ENCODE results near the gene SNX14. TPM values are rescaled to one million over a fixed set of nuclear protein-coding genes. Genes with fewer than 3 reads are reported as not detected.

The SNX14 gene
- total and polyA plus RNA-seq, 10 of the 15 experiments (the other 5 are each of a cell fraction or from before 2014, with no cell fraction given) = 34.2 to 122 (median 51.0) TPM

DNA sequence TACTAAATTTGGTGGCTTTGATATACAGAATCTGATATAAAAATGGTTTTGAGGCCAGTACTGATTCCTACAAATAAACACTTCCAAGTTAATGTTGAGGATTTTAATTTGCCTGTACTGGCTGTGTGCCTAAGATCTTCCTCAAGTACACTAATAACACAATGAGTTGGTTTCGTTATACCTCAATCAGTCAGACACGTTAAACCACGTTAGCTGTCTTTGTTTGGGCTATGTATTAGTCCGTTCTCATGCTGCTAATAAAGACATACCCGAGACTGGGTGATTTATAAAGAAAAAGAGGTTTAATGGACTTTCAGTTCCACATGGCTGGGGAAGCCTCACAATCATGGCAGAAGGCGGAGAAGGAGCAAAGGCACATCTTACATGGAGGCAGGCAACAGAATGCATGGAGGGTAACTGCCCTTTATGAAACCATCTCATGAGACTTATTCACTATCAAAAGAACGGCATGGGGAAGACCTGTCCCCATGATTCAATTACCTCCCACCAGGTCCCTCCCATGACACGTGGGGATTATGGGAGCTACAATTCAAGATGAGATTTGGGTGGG, 97.6 kb downstream of the SNX14 start (continued):
- TF ChIP-seq ATF3 (IDR thresholded peaks at IDR 0.05; ENCODE audit: borderline replicate concordance, extremely low read depth, low read depth, low read length) = no peak
- TF ChIP-seq SREBF1 (IDR thresholded peaks at IDR 0.05; ENCODE audit: low read length) = no peak
- TF ChIP-seq ZNF24 (IDR thresholded peaks at IDR 0.05) = no peak
- TF ChIP-seq SMARCA5 (IDR thresholded peaks at IDR 0.05) = no peak
- TF ChIP-seq KLF5 (IDR thresholded peaks at IDR 0.05; ENCODE audit: partially characterized antibody) = peak; percentile 38
- TF ChIP-seq ZBTB33 (IDR thresholded peaks at IDR 0.05) = peak; percentile 80; the same call in 1 of the 2 replicates
- no peak for TF ChIP-seq POLR2A (IDR thresholded peaks at IDR 0.05; ENCODE audit: low read depth, low read length)
- no peak for TF ChIP-seq E2F8 (IDR thresholded peaks at IDR 0.05; ENCODE audit: low read depth, partially characterized antibody)
- no peak for TF ChIP-seq CUX1 (IDR thresholded peaks at IDR 0.05; ENCODE audit: insufficient replicate concordance, low read depth, low read length)
- TF ChIP-seq SUPT20H (IDR thresholded peaks at IDR 0.05; ENCODE audit: borderline replicate concordance, control insufficient read depth, low read depth, low read length) = no peak
- TF ChIP-seq CHD2 (IDR thresholded peaks at IDR 0.05; ENCODE audit: borderline replicate concordance, low read depth, low read length) = no peak
- TF ChIP-seq, protein P1, sequence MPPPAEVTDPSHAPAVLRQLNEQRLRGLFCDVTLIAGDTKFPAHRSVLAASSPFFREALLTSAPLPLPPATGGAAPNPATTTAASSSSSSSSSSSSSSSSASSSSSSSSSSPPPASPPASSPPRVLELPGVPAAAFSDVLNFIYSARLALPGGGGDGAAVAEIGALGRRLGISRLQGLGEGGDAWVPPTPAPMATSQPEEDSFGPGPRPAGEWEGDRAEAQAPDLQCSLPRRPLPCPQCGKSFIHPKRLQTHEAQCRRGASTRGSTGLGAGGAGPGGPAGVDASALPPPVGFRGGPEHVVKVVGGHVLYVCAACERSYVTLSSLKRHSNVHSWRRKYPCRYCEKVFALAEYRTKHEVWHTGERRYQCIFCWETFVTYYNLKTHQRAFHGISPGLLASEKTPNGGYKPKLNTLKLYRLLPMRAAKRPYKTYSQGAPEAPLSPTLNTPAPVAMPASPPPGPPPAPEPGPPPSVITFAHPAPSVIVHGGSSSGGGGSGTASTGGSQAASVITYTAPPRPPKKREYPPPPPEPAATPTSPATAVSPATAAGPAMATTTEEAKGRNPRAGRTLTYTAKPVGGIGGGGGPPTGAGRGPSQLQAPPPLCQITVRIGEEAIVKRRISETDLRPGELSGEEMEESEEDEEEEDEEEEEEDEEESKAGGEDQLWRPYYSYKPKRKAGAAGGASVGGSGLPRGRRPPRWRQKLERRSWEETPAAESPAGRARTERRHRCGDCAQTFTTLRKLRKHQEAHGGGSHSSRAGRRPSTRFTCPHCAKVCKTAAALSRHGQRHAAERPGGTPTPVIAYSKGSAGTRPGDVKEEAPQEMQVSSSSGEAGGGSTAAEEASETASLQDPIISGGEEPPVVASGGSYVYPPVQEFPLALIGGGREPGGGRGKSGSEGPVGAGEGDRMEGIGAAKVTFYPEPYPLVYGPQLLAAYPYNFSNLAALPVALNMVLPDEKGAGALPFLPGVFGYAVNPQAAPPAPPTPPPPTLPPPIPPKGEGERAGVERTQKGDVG (CRISPR knock-in tag; IDR thresholded peaks at IDR 0.05) = no peak
- TF ChIP-seq POLR2AphosphoS5 (IDR thresholded peaks at IDR 0.05; ENCODE audit: low read length) = no peak
- TF ChIP-seq NR2C2 (IDR thresholded peaks at IDR 0.05; ENCODE audit: borderline replicate concordance, control insufficient read depth, insufficient read length, low read depth) = no peak
- TF ChIP-seq RBBP5 (conservative IDR thresholded peaks at IDR 0.05) = no peak
- TF ChIP-seq NRF1 (conservative IDR thresholded peaks at IDR 0.05; ENCODE audit: low read depth, low read length) = no peak
